ENCODE measurements around the gene MROH2A. TPM values are rescaled to one million over a fixed set of nuclear protein-coding genes. Genes with fewer than 3 reads are reported as not detected.

Gene MROH2A
- total and polyA plus RNA-seq, 2 experiments from 2014 or later = 0.12 TPM; not detected in 1

- Histone ChIP-seq H3K4me1 (ENCODE audit: low read depth) (no peaks in the 10 kb centered on the region), H3K36me3 (no peaks in the 10 kb centered on the region), H3K27ac (no peak overlapping the region), H3K9me3 (ENCODE audit: low read depth) (no peaks in the 10 kb centered on the region), H3K27me3 (no peaks in the 10 kb centered on the region), H3K4me3 (no peak overlapping the region)
- no peak for TF ChIP-seq CTCF (IDR thresholded peaks at IDR 0.05; ENCODE audit: low read depth, low read length)
- DNase-seq (ENCODE audit: low read depth in 1 of 2, low spot score in 1 of 2) = peak in 1 of 2 donors; percentile 9
These were observed 38.2 kb downstream of the MROH2A start for GRCh38 chr2:233816334-233816733.

- Histone ChIP-seq H3K4me3 (no peak overlapping the region), H3K36me3 (no peaks in the 10 kb centered on the region), H3K27me3 (no peaks in the 10 kb centered on the region), H3K4me1 (ENCODE audit: low read depth) (no peaks in the 10 kb centered on the region), H3K27ac (no peak overlapping the region), H3K9me3 (ENCODE audit: low read depth) (no peaks in the 10 kb centered on the region)
- TF ChIP-seq CTCF (IDR thresholded peaks at IDR 0.05; ENCODE audit: low read depth, low read length) = no peak
- DNase-seq (ENCODE audit: low read depth in 1 of 2, low spot score in 1 of 2) = peak; percentile 10 to 36
These were observed 38.6 kb downstream of the MROH2A start for GRCh38 chr2:233816771-233817170.

- DNase-seq (ENCODE audit: low read depth in 1 of 2, low spot score in 1 of 2) = peak in 1 of 2 donors; percentile 58
- Histone ChIP-seq H3K27ac (no peak overlapping the region), H3K36me3 (no peaks in the 10 kb centered on the region), H3K4me1 (ENCODE audit: low read depth) (no peaks in the 10 kb centered on the region), H3K9me3 (ENCODE audit: low read depth) (no peaks in the 10 kb centered on the region), H3K4me3 (no peak overlapping the region), H3K27me3 (no peaks in the 10 kb centered on the region)
- no peak for TF ChIP-seq CTCF (IDR thresholded peaks at IDR 0.05; ENCODE audit: low read depth, low read length)
These were observed 39.3 kb downstream of the MROH2A start for GRCh38 chr2:233817361-233817911.

- Histone ChIP-seq H3K27ac (no peak overlapping the region), H3K27me3 (no peaks in the 10 kb centered on the region), H3K9me3 (ENCODE audit: low read depth) (no peaks in the 10 kb centered on the region), H3K4me3 (no peak overlapping the region), H3K36me3 (no peaks in the 10 kb centered on the region), H3K4me1 (ENCODE audit: low read depth) (no peaks in the 10 kb centered on the region)
- no peak for TF ChIP-seq CTCF (IDR thresholded peaks at IDR 0.05; ENCODE audit: low read depth, low read length)
- DNase-seq (ENCODE audit: low read depth in 1 of 2, low spot score in 1 of 2) = no peak
These were observed 40.0 kb downstream of the MROH2A start for GRCh38 chr2:233817995-233818638.

- Histone ChIP-seq H3K27me3 (no peaks in the 10 kb centered on the region), H3K9me3 (ENCODE audit: low read depth) (no peaks in the 10 kb centered on the region), H3K27ac (no peak overlapping the region), H3K4me3 (no peak overlapping the region), H3K36me3 (no peaks in the 10 kb centered on the region), H3K4me1 (ENCODE audit: low read depth) (no peaks in the 10 kb centered on the region)
- DNase-seq (ENCODE audit: low read depth in 1 of 2, low spot score in 1 of 2) = no peak
- TF ChIP-seq CTCF (IDR thresholded peaks at IDR 0.05; ENCODE audit: low read depth, low read length) = no peak
These were observed 40.8 kb downstream of the MROH2A start for GRCh38 chr2:233818639-233819621.

Data from cardiac muscle cell (in vitro differentiated cells and primary cell).